ENCODE measurements around the gene MRPS12. TPM values are rescaled to one million over a fixed set of nuclear protein-coding genes. Genes with fewer than 3 reads are reported as not detected.

The MRPS12 gene
- total and polyA plus RNA-seq, 2 of the 13 experiments (the other 11 are each of a cell fraction or from before 2014, with no cell fraction given), result 27.5 to 54.8 TPM

- TF ChIP-seq ZNF446 (CRISPR knock-in tag; IDR thresholded peaks at IDR 0.05) (no peak), ZNF883 (CRISPR knock-in tag; IDR thresholded peaks at IDR 0.05; ENCODE audit: not compliant biosample characterization) (no peak), PBX2 (CRISPR knock-in tag; IDR thresholded peaks at IDR 0.05) (no peak), ZNF619 (CRISPR knock-in tag; IDR thresholded peaks at IDR 0.05) (no peak), ONECUT2 (CRISPR knock-in tag; IDR thresholded peaks at IDR 0.05) (no peak), GATAD1 (CRISPR knock-in tag; IDR thresholded peaks at IDR 0.05) (peak; percentile 79), ZNF460 (CRISPR knock-in tag; IDR thresholded peaks at IDR 0.05; ENCODE audit: borderline replicate concordance) (no peak), PAXIP1 (CRISPR knock-in tag; conservative IDR thresholded peaks at IDR 0.05) (peak; percentile 51), CBX5 (CRISPR knock-in tag; IDR thresholded peaks at IDR 0.05; ENCODE audit: borderline replicate concordance) (0 out of 2 replicates have a peak, but pooled peaks have one; percentile 13), PLRG1 (conservative IDR thresholded peaks at IDR 0.05) (no peak), THAP7 (CRISPR knock-in tag; IDR thresholded peaks at IDR 0.05) (no peak), MIXL1 (CRISPR knock-in tag; IDR thresholded peaks at IDR 0.05) (no peak), ZNF230 (CRISPR knock-in tag; IDR thresholded peaks at IDR 0.05) (no peak; the same call in 1 of the 2 replicates), ZNF720 (CRISPR knock-in tag; IDR thresholded peaks at IDR 0.05) (no peak), SSRP1 (CRISPR knock-in tag; IDR thresholded peaks at IDR 0.05) (no peak)
- TF ChIP-seq, protein P1, sequence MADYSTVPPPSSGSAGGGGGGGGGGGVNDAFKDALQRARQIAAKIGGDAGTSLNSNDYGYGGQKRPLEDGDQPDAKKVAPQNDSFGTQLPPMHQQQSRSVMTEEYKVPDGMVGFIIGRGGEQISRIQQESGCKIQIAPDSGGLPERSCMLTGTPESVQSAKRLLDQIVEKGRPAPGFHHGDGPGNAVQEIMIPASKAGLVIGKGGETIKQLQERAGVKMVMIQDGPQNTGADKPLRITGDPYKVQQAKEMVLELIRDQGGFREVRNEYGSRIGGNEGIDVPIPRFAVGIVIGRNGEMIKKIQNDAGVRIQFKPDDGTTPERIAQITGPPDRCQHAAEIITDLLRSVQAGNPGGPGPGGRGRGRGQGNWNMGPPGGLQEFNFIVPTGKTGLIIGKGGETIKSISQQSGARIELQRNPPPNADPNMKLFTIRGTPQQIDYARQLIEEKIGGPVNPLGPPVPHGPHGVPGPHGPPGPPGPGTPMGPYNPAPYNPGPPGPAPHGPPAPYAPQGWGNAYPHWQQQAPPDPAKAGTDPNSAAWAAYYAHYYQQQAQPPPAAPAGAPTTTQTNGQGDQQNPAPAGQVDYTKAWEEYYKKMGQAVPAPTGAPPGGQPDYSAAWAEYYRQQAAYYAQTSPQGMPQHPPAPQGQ (CRISPR knock-in tag; IDR thresholded peaks at IDR 0.05; ENCODE audit: borderline replicate concordance), result no peak
- TF ChIP-seq, protein P2, sequence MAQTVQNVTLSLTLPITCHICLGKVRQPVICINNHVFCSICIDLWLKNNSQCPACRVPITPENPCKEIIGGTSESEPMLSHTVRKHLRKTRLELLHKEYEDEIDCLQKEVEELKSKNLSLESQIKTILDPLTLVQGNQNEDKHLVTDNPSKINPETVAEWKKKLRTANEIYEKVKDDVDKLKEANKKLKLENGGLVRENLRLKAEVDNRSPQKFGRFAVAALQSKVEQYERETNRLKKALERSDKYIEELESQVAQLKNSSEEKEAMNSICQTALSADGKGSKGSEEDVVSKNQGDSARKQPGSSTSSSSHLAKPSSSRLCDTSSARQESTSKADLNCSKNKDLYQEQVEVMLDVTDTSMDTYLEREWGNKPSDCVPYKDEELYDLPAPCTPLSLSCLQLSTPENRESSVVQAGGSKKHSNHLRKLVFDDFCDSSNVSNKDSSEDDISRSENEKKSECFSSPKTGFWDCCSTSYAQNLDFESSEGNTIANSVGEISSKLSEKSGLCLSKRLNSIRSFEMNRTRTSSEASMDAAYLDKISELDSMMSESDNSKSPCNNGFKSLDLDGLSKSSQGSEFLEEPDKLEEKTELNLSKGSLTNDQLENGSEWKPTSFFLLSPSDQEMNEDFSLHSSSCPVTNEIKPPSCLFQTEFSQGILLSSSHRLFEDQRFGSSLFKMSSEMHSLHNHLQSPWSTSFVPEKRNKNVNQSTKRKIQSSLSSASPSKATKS (CRISPR knock-in tag; IDR thresholded peaks at IDR 0.05), result no peak
These were observed 31.1 kb upstream of the MRPS12 start, which contains the start of the genes NFKBIB and SIRT2 (continued) for GRCh38 chr19:38899447-38900201.
